ENCODE data around the gene KLF13. TPM values are rescaled to one million over a fixed set of nuclear protein-coding genes. Genes with fewer than 3 reads are reported as not detected.

KLF13 gene
- 96.7 to 124 TPM (median 120 TPM) in 5 replicates for total RNA-seq (2022; extraction: Qiagen RNA extraction)

DNA sequence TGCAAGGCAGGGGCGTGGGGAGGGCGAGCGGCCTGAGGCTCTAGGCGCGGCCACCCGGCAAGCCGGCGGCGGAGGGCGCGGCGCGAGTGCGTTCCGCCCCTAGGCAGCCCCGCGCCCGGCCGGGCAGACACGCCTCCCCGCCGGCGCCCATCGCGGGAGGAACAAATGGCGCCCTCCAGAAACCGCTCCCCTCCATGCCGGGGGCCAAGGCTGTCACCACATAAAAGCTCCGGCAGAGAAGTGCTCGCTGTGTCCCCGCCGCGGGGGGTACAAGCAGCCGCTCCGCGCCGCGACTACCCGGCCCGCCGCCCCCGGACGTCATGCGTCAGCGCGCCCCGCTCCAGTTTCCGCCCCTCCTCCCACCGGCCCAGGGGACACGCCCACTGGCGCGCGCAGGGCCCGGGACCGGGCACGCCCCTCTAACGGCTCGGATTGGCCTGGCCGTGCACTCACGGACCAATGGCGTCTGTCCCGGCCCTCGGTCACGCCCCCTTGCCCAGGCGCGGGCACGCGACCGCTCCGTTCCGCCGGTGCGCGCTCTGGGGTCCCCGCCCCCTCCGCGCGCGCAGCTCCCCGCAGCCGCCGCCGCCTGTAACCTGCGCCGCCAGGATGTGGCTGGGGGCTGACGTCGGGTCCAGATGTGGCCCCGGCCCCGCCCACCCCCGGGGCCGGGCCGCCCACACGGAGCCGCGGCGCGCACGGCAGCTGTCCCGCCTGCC is at the start of gene KLF13:
KLF13 (plus strand) TSS at position 680 of the 719 bp plus-strand sequence. CDS start 378 bp downstream, outside the sequence.

Other genes with a start within 250 kb of the KLF13 start
- gene TRPM1, start 225.1 kb upstream of the KLF13 start, total RNA-seq (2022; extraction: Qiagen RNA extraction): not detected in 5 replicates

Measured in A549 treated with AZD2906 at 1 μM for 4 hours (cell line).